ENCODE results near the gene RNASE4. TPM values are rescaled to one million over a fixed set of nuclear protein-coding genes. Genes with fewer than 3 reads are reported as not detected.
"Not testable (repeated sequence)": the region's sequence is repeated elsewhere in the genome, so short reads cannot be mapped to it uniquely, and the experiment has no call there.

Gene RNASE4
- total RNA-seq, 2 experiments from 2014 or later = 0.35 to 0.68 TPM

DNA sequence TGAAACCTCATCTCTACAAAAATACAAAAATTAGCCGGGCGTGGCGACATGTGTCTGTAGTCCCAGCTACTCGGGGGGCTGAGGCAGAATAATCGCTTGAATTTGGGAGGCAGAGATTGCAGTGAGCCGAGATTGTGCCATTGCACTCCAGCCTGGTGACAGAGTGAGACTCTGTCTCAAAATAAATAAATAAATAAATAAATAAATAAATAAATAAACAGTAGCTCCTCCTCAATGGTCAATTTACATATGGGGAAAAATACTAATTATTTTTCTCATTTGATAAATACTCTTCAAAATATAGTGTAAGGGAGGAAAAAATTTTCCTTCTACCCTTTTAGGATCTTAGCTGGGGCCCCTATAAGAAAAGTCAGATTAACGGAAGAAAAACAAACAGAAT is 53.9 kb downstream of the RNASE4 start:
- H3K27ac Mint-ChIP-seq = not testable (repeated sequence)

GRCh38 chr14:20742132-20742531 is 57.8 kb downstream of the RNASE4 start:
- H3K9me3 Mint-ChIP-seq = no peaks in the 10 kb centered on the region
- H3K4me1 Mint-ChIP-seq = no peaks in the 10 kb centered on the region
- no peaks in the 10 kb centered on the region for H3K36me3 Mint-ChIP-seq
- no peak for DNase-seq
- H3K4me3 Mint-ChIP-seq = no peak overlapping the region
- no peaks in the 10 kb centered on the region for H3K27me3 Mint-ChIP-seq
- no peak overlapping the region for H3K27ac Mint-ChIP-seq

More for the DNA sequence above, 53.9 kb downstream of the RNASE4 start:
- not testable (repeated sequence) for H3K4me1 Mint-ChIP-seq, DNase-seq, H3K4me3 Mint-ChIP-seq, H3K36me3 Mint-ChIP-seq, H3K27me3 Mint-ChIP-seq, H3K9me3 Mint-ChIP-seq

DNA sequence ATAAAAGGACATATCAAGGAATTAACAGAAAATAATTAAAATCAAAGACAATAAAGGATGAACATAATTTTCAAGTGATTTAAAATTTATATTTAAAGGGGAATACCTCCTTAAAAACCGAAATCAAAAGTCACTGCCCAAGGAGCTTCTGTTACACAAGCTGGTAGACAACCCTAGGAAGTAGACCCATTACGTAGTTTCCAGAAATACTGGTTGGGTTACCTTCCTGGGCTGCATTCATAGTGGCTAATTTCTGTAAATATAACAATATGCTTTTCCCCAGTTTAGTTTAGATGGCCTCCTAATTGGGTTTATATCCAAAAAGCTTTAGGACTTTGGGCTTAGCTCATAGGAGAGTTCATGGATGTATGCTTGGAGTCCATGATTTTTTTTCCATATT is 59.2 kb downstream of the RNASE4 start:
- no peak overlapping the region for H3K27ac Mint-ChIP-seq
- no peaks in the 10 kb centered on the region for H3K27me3 Mint-ChIP-seq
- no peaks in the 10 kb centered on the region for H3K36me3 Mint-ChIP-seq
- DNase-seq = no peak
- H3K9me3 Mint-ChIP-seq = no peaks in the 10 kb centered on the region
- H3K4me1 Mint-ChIP-seq = no peaks in the 10 kb centered on the region
- no peak overlapping the region for H3K4me3 Mint-ChIP-seq

DNA sequence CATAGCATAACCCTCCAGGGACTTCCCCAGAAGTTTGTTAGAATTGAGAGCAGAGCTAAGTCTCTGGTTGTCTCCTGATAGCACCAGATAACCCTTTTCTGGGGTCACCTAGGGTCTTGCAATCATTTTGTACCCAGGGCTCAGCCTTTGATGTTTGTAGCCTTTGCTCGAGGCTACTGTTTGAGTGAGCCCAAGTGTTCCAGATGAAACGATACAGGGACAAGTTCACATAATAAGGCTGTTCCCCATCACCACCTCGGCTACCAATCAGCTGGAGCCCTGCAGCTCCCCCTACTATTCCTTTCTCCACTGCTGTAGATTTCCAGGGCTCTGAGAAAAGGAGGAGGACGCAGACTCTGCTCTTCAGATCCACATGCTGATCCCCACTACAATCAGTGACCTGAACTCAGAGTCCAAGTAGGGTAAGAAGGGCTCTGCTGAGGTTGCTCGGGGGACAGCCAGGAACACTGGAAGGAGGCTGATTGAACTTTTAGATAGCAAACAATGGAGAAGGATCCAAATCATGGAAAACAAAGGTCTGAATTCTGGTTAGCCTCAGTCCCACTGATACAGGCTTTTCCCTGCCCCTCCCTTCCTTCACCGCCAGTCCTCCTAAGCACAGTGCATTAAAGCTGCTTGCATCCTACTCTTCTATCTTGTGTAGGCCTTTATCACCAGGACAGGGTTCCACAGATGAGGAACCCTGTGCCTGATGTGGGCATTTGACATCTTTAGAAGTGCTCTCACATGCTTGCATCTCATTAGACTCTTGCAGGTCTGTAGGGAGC is 61.4 kb downstream of the RNASE4 start, which contains the start of gene EDDM3A:
Gene EDDM3A, plus strand, starts transcription at position 317 of the 788 bp plus-strand sequence. CDS start 1,694 bp downstream, outside the sequence.
- Mint-ChIP-seq H3K27me3 (no peaks in the 10 kb centered on the region), H3K4me3 (no peak within 1 kb of the TSS), H3K27ac (no peak within 1 kb of the TSS), H3K36me3 (no peaks in the 10 kb centered on the region), H3K9me3 (no peaks in the 10 kb centered on the region), H3K4me1 (no peaks in the 10 kb centered on the region)
- no peak for DNase-seq

- Mint-ChIP-seq H3K9me3 (peaks cover under 1% of the 10 kb centered on the region), H3K27me3 (no peaks in the 10 kb centered on the region), H3K36me3 (no peaks in the 10 kb centered on the region), H3K4me3 (no peak overlapping the region), H3K27ac (no peak overlapping the region), H3K4me1 (no peaks in the 10 kb centered on the region)
- DNase-seq = no peak
These were observed 62.2 kb downstream of the RNASE4 start for GRCh38 chr14:20746566-20746965.

- Mint-ChIP-seq H3K4me3 (no peak overlapping the region), H3K4me1 (no peaks in the 10 kb centered on the region), H3K36me3 (no peaks in the 10 kb centered on the region), H3K27ac (no peak overlapping the region), H3K27me3 (no peaks in the 10 kb centered on the region), H3K9me3 (peaks cover 6% of the 10 kb centered on the region)
- DNase-seq = no peak
These were observed 64.1 kb downstream of the RNASE4 start for GRCh38 chr14:20748439-20748838.

DNA sequence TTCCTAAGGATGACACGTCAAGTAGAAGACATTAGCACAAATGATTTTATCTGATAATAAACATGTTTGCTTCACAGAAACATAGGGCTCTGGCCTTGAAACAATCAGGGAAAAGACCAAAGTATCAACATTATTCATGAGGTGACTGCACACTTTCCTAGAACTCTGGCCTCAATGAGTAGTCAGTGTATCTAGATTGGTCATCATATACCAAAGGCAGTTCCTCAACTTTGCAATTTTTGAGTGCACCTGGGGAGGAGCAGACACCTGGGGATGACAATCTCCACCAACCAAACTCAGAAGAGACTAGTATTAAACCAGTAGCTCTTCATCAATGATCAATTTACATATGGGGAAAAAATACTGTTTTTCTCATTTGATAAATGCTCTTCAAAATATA is 65.8 kb downstream of the RNASE4 start:
- Mint-ChIP-seq H3K36me3 (no peaks in the 10 kb centered on the region), H3K27ac (no peak overlapping the region), H3K27me3 (no peaks in the 10 kb centered on the region)

More for the DNA sequence above, 65.8 kb downstream of the RNASE4 start:
- H3K4me3 Mint-ChIP-seq = no peak overlapping the region
- H3K9me3 Mint-ChIP-seq = peaks cover 6% of the 10 kb centered on the region
- no peak for DNase-seq
- H3K4me1 Mint-ChIP-seq = no peaks in the 10 kb centered on the region

Other genes starting within 250 kb of the RNASE4 start
- gene KLHL33, start 248.4 kb upstream of the RNASE4 start, total RNA-seq = under 1 TPM; 0.50 to 0.68 TPM
- 10 to 100 TPM; 59.0 to 59.2 TPM for gene OSGEP, start 229.7 kb upstream of the RNASE4 start, total RNA-seq
- gene APEX1, start 229.3 kb upstream of the RNASE4 start, total RNA-seq = 100 to 1,000 TPM; 253 to 277 TPM
- 10 to 100 TPM; 27.6 to 28.7 TPM for gene PIP4P1, start 223.1 kb upstream of the RNASE4 start, total RNA-seq
- 100 to 1,000 TPM; 227 to 230 TPM for gene PNP, start 215.2 kb upstream of the RNASE4 start, total RNA-seq
- gene RNASE10, start 179.0 kb upstream of the RNASE4 start, total RNA-seq = under 1 TPM; 0.24 to 0.25 TPM
- gene RNASE9, start 123.5 kb upstream of the RNASE4 start, total RNA-seq = not detected
- not detected for gene RNASE11, start 96.6 kb upstream of the RNASE4 start, total RNA-seq
- gene RNASE12, start 93.2 kb upstream of the RNASE4 start, total RNA-seq = not detected
- not detected for gene OR6S1, start 42.9 kb upstream of the RNASE4 start, total RNA-seq
- gene ANG, start 4.2 kb downstream of the RNASE4 start, total RNA-seq = 1 to 10 TPM; 1.1 to 1.3 TPM
- not detected for gene EDDM3A, start 61.3 kb downstream of the RNASE4 start, total RNA-seq
- not detected for gene EDDM3B, start 83.8 kb downstream of the RNASE4 start, total RNA-seq
- under 1 TPM; 0.35 to 0.40 TPM for gene RNASE6, start 96.7 kb downstream of the RNASE4 start, total RNA-seq
- gene RNASE1, start 118.3 kb downstream of the RNASE4 start, total RNA-seq = not detected
- gene RNASE3, start 206.8 kb downstream of the RNASE4 start, total RNA-seq = not detected